ENCODE measurements around the gene MRPS27.

MRPS27 gene

GRCh38 chr5:72248410-72248981 lies 71.5 kb downstream of the MRPS27 start:
- peaks cover 4% of the 10 kb centered on the region for H3K27me3 Mint-ChIP-seq (ENCODE audit: low read depth)
- no peaks in the 10 kb centered on the region for H3K9me3 Mint-ChIP-seq
- H3K27ac Mint-ChIP-seq = no peak overlapping the region
- peaks cover 13% of the 10 kb centered on the region for H3K4me1 Mint-ChIP-seq (ENCODE audit: low read depth)
- H3K4me3 Mint-ChIP-seq = no peak overlapping the region
- no peak for DNase-seq (ENCODE audit: low spot score)
- peaks cover 8% of the 10 kb centered on the region for H3K36me3 Mint-ChIP-seq (ENCODE audit: low read depth)

- H3K36me3 Mint-ChIP-seq (ENCODE audit: low read depth) = peaks cover 6% of the 10 kb centered on the region
- H3K27me3 Mint-ChIP-seq (ENCODE audit: low read depth) = peaks cover 4% of the 10 kb centered on the region
- no peaks in the 10 kb centered on the region for H3K9me3 Mint-ChIP-seq
- no peak for DNase-seq (ENCODE audit: low spot score)
- H3K4me1 Mint-ChIP-seq (ENCODE audit: low read depth) = peaks cover 13% of the 10 kb centered on the region
- H3K27ac Mint-ChIP-seq = no peak overlapping the region
- H3K4me3 Mint-ChIP-seq = no peak overlapping the region
Observed at GRCh38 chr5:72246954-72247442, 73.0 kb downstream of the MRPS27 start.

- H3K9me3 Mint-ChIP-seq = no peaks in the 10 kb centered on the region
- no peak overlapping the region for H3K27ac Mint-ChIP-seq
- no peak for DNase-seq (ENCODE audit: low spot score)
- no peak overlapping the region for H3K4me3 Mint-ChIP-seq
- peaks cover 13% of the 10 kb centered on the region for H3K4me1 Mint-ChIP-seq (ENCODE audit: low read depth)
- peaks cover 4% of the 10 kb centered on the region for H3K27me3 Mint-ChIP-seq (ENCODE audit: low read depth)
- peaks cover 4% of the 10 kb centered on the region for H3K36me3 Mint-ChIP-seq (ENCODE audit: low read depth)
Observed at GRCh38 chr5:72245951-72246532, 74.0 kb downstream of the MRPS27 start.

GRCh38 chr5:72245546-72245945 lies 74.5 kb downstream of the MRPS27 start:
- Mint-ChIP-seq H3K4me1 (ENCODE audit: low read depth) (peaks cover 13% of the 10 kb centered on the region), H3K27me3 (ENCODE audit: low read depth) (peaks cover 4% of the 10 kb centered on the region), H3K36me3 (ENCODE audit: low read depth) (no peaks in the 10 kb centered on the region), H3K4me3 (no peak overlapping the region), H3K9me3 (no peaks in the 10 kb centered on the region), H3K27ac (no peak overlapping the region)
- DNase-seq (ENCODE audit: low spot score) = no peak

- H3K4me3 Mint-ChIP-seq = no peak overlapping the region
- no peaks in the 10 kb centered on the region for H3K36me3 Mint-ChIP-seq (ENCODE audit: low read depth)
- H3K27me3 Mint-ChIP-seq (ENCODE audit: low read depth) = peaks cover 4% of the 10 kb centered on the region
- peaks cover 13% of the 10 kb centered on the region for H3K4me1 Mint-ChIP-seq (ENCODE audit: low read depth)
- no peaks in the 10 kb centered on the region for H3K9me3 Mint-ChIP-seq
- DNase-seq (ENCODE audit: low spot score) = no peak
- H3K27ac Mint-ChIP-seq = no peak overlapping the region
Observed at GRCh38 chr5:72244862-72245371, 75.1 kb downstream of the MRPS27 start.

GRCh38 chr5:72243706-72244105 lies 76.3 kb downstream of the MRPS27 start:
- H3K36me3 Mint-ChIP-seq (ENCODE audit: low read depth) = no peaks in the 10 kb centered on the region
- peaks cover 4% of the 10 kb centered on the region for H3K27me3 Mint-ChIP-seq (ENCODE audit: low read depth)
- H3K9me3 Mint-ChIP-seq = no peaks in the 10 kb centered on the region
- H3K4me3 Mint-ChIP-seq = no peak overlapping the region
- no peak overlapping the region for H3K27ac Mint-ChIP-seq
- DNase-seq (ENCODE audit: low spot score) = no peak
- H3K4me1 Mint-ChIP-seq (ENCODE audit: low read depth) = peaks cover 13% of the 10 kb centered on the region

- peaks cover 13% of the 10 kb centered on the region for H3K4me1 Mint-ChIP-seq (ENCODE audit: low read depth)
- H3K4me3 Mint-ChIP-seq = no peak overlapping the region
- H3K9me3 Mint-ChIP-seq = no peaks in the 10 kb centered on the region
- no peak overlapping the region for H3K27ac Mint-ChIP-seq
- DNase-seq (ENCODE audit: low spot score) = no peak
- H3K36me3 Mint-ChIP-seq (ENCODE audit: low read depth) = peaks cover 2% of the 10 kb centered on the region
- peaks cover 4% of the 10 kb centered on the region for H3K27me3 Mint-ChIP-seq (ENCODE audit: low read depth)
Observed at GRCh38 chr5:72242796-72243475, 77.1 kb downstream of the MRPS27 start.

- H3K27ac Mint-ChIP-seq = no peak overlapping the region
Observed at GRCh38 chr5:72241346-72242003, 78.6 kb downstream of the MRPS27 start.

GRCh38 chr5:72238712-72239445 lies 81.2 kb downstream of the MRPS27 start:
- Mint-ChIP-seq H3K27ac (no peak overlapping the region), H3K36me3 (ENCODE audit: low read depth) (peaks cover 24% of the 10 kb centered on the region)

More at GRCh38 chr5:72241346-72242003, 78.6 kb downstream of the MRPS27 start:
- no peak for DNase-seq (ENCODE audit: low spot score)
- H3K9me3 Mint-ChIP-seq = no peaks in the 10 kb centered on the region
- peaks cover 11% of the 10 kb centered on the region for H3K36me3 Mint-ChIP-seq (ENCODE audit: low read depth)
- H3K27me3 Mint-ChIP-seq (ENCODE audit: low read depth) = peaks cover 8% of the 10 kb centered on the region
- H3K4me3 Mint-ChIP-seq = no peak overlapping the region
- peaks cover 10% of the 10 kb centered on the region for H3K4me1 Mint-ChIP-seq (ENCODE audit: low read depth)

GRCh38 chr5:72237879-72238278 lies 82.2 kb downstream of the MRPS27 start:
- no peak overlapping the region for H3K4me3 Mint-ChIP-seq
- H3K27ac Mint-ChIP-seq = no peak overlapping the region
- peaks cover 13% of the 10 kb centered on the region for H3K4me1 Mint-ChIP-seq (ENCODE audit: low read depth)
- peaks cover 27% of the 10 kb centered on the region for H3K36me3 Mint-ChIP-seq (ENCODE audit: low read depth)
- DNase-seq (ENCODE audit: low spot score) = no peak
- peaks cover 16% of the 10 kb centered on the region for H3K27me3 Mint-ChIP-seq (ENCODE audit: low read depth)
- no peaks in the 10 kb centered on the region for H3K9me3 Mint-ChIP-seq

More at GRCh38 chr5:72238712-72239445, 81.2 kb downstream of the MRPS27 start:
- DNase-seq (ENCODE audit: low spot score) = no peak
- Mint-ChIP-seq H3K9me3 (no peaks in the 10 kb centered on the region), H3K4me3 (no peak overlapping the region), H3K4me1 (ENCODE audit: low read depth) (peaks cover 10% of the 10 kb centered on the region), H3K27me3 (ENCODE audit: low read depth) (peaks cover 13% of the 10 kb centered on the region)

- Mint-ChIP-seq H3K36me3 (ENCODE audit: low read depth) (peaks cover 29% of the 10 kb centered on the region), H3K27me3 (ENCODE audit: low read depth) (peaks cover 17% of the 10 kb centered on the region), H3K9me3 (no peaks in the 10 kb centered on the region), H3K27ac (no peak overlapping the region), H3K4me1 (ENCODE audit: low read depth) (peaks cover 18% of the 10 kb centered on the region), H3K4me3 (no peak overlapping the region)
- DNase-seq (ENCODE audit: low spot score) = no peak
Observed at GRCh38 chr5:72237415-72237814, 82.6 kb downstream of the MRPS27 start.

GRCh38 chr5:72235725-72236124 lies 84.3 kb downstream of the MRPS27 start:
- H3K27ac Mint-ChIP-seq = no peak overlapping the region
- no peak for DNase-seq (ENCODE audit: low spot score)
- H3K9me3 Mint-ChIP-seq = no peaks in the 10 kb centered on the region
- H3K4me3 Mint-ChIP-seq = no peak overlapping the region
- peaks cover 22% of the 10 kb centered on the region for H3K27me3 Mint-ChIP-seq (ENCODE audit: low read depth)
- peaks cover 42% of the 10 kb centered on the region for H3K36me3 Mint-ChIP-seq (ENCODE audit: low read depth)
- H3K4me1 Mint-ChIP-seq (ENCODE audit: low read depth) = peaks cover 23% of the 10 kb centered on the region

GRCh38 chr5:72234868-72235267 lies 85.2 kb downstream of the MRPS27 start:
- no peak for DNase-seq (ENCODE audit: low spot score)
- Mint-ChIP-seq H3K27ac (no peak overlapping the region), H3K27me3 (ENCODE audit: low read depth) (peaks cover 28% of the 10 kb centered on the region), H3K4me3 (no peak overlapping the region), H3K4me1 (ENCODE audit: low read depth) (peaks cover 23% of the 10 kb centered on the region), H3K36me3 (ENCODE audit: low read depth) (peaks cover 49% of the 10 kb centered on the region), H3K9me3 (no peaks in the 10 kb centered on the region)
